HT-29 (cell line): Measurements from ENCODE around the gene FAM221A. TPM values are rescaled to one million over a fixed set of nuclear protein-coding genes. Genes with fewer than 3 reads are reported as not detected.
"Not testable (repeated sequence)": the region's sequence is repeated elsewhere in the genome, so short reads cannot be mapped to it uniquely, and the experiment has no call there.

Experiments used
- DNase-seq: peaks from one replicate; pipeline ENCODE4 v3.0.0-alpha.2; 2015; ENCODE audit warnings: low spot score
- small RNA-seq: library from RNA; depleted of rRNA; stranded (forward); fragments of <200 nt; gene quantifications from one replicate; pipeline ENCODE3, GENCODE V24; 2014
- total RNA-seq: library from RNA; depleted of rRNA; stranded (reverse); fragments of >200 nt; shearing (Covaris generic); gene quantifications from 2 replicates; pipeline ENCODE4 v1.2.3, GENCODE V29; 2014; rRNA removed

The FAM221A gene
- total RNA-seq, 1 experiment from 2014 or later, result 27.7 TPM

DNA sequence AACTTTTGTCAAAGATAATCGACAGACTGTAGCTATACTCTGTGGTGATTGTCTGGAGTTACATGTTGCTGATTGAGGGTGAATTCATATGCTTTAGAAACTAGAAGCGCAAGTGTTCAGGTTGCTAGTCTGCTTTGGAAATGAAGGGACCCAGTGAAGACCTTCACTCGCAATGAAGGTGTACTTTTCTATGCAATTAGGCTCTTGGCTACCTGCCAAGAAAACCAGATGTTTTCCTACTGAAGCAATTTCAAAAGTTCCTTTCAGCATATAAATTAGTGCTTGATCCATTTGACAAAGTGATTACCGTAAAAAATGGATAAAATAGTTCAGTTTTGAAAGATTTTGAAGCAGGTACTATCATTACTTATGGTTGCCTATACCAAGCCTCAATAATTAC is 20.0 kb downstream of the FAM221A start:
- no peak for DNase-seq

- peak; percentile 78 for DNase-seq
Observed at GRCh38 chr7:23709081-23709750, 29.2 kb downstream of the FAM221A start.

- no peak for DNase-seq
Observed at GRCh38 chr7:23710000-23710399, 30.0 kb downstream of the FAM221A start, which contains the start of gene STK31. TSS of gene STK31 (plus strand) at chr7:23710219. CDS start at chr7:23710286, 67 bp downstream.

DNA sequence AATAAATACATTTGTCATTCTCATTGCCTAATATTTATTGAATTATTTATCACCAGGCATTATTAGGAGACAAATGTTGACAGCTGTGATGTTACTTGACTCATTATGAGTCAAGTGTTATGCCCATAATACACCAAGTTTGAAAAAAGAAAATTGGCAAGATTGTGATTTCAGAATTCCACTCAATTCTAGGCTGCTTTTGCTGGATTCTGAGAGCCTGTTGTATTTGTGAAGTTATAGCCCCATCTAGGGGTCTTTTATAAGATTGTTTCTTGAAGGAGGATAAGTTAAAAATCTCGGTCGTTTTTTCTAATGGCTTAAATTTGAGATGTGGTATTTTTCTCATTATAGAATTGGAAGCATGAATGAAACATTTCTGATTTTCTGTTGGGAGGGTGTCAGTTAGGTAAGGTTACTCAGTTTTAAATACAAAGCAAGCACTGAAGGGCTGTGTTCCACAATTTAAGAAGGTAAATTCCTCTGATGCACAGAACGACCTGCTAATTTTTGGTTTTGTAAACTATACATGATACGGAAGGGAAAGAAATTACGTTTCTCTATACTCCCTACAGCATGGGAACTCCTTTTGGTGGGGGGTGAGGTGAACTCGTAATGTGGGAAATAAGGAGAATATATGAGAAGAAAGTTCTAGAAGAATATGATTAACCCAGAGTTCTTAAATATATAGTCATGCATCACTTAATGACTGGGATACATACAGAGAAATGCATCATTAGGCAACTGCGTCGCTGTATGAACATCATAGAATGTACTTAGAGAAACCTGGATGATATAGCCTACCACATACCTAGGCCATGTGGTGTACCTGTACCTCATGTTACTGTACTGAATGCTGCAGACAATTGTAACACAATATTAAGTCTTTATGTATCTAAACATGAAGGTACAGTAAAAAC is 32.6 kb downstream of the FAM221A start:
- DNase-seq, result peak; percentile 68

DNA sequence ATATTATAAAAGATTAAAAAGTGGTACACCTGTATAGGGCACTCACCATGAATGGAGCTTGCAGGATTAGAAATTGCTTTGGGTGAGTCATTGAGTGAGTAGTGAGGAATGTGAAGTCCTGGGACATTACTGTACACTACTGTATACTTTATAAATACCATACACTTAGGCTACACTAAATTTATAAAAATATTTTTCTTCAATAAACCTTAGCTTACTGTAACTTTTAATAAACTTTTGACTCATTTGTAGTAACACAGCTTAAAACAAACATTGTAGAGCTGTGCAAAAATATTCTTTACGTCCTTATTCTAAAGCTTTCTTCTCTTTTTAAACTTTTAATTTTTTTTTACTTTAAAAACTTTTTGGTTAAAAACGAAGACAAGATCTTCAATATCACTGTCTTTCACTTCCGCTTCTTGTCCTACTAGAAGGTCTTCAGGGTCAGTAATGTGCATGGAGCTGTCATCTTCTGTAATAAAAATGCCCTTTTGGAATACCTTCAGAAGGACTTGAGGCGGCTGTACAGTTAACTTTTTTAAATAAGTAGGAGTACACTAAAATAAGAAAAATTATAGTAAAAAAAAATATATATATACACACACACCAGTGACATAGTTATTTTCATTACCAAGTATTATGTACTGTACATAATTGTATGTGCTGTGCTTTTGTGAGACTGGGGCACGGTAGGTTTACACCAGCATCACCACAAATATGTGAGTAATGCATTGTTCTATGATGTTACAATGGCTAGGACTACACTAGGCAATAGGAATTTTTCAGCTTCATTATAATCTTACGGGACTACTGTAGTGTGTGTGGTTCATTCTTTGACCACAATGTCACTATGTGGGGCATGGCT is 33.5 kb downstream of the FAM221A start:
- no peak for DNase-seq

DNA sequence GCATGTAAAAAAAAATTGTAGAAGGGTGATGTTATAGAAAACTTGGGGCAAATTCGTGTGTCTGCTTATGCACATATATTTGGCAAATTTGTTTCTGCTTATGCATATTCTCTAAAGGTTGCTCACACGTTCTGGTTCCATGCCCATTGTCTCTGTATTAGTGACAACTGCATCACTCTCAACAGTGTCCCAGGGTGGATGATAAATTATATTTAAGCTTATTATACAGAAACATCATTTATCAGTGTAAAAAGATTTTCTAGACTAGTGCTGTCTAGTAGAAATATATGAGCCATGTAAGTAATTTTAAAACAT is 34.1 kb downstream of the FAM221A start:
- DNase-seq, result no peak

GRCh38 chr7:23714579-23714978 is 34.6 kb downstream of the FAM221A start:
- DNase-seq, result no peak

DNA sequence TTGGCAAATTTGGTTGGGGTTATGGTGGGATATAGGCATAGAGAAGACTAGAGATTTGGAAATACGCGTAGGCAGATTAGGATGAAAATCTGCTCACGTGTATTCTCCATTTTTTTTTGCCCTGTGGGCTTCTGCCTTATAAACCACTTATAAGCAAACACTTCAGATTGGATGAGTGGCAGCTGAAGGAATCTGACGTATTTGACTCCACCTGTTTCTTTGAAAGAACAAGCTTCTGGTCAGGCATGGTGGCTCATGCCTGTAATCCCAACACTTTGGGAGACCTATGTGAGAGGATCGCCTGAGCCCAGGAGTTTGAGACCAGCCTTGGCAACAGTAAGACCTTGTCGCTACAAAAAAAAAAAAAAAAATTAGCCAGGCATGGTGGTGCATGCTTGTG is 35.1 kb downstream of the FAM221A start:
- DNase-seq, result no peak

DNA sequence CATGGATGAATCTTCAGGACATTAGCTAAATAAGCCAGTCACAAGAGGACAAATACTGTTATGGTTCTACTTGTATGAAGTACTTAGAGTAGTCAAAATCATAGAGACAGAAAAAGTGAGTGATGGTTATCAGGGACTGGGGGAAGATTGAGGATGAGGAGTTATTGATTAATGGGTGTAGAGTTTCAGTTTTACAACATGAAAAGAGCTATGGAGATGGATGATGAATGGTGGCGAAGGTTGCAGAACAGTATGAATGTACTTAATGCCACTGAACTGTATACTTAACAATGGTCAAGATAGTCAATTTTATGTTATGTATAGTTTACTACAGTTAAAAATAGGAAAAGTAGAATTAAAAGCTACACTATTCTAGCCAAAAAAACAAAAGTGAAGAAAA is 37.8 kb downstream of the FAM221A start:
- DNase-seq, result no peak

DNA sequence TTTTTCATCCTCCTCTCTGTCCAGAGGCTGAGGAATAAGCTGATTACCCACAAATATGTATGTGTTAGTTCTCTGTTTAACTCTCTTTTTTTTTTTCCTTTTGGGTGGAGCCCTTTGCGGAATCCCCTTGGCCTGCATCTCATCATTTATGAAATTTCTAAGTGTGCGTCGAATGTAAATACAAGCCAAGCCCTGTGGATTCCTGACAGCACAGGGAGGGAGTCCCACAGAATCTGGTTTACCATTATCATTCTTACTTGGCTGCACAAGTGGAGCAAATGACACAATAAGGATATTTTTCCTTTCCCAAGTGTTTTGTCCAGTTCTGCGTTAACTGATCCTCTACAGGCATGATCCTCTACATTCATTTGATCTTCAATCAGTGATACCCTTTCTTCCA is 41.5 kb downstream of the FAM221A start:
- no peak for DNase-seq

DNA sequence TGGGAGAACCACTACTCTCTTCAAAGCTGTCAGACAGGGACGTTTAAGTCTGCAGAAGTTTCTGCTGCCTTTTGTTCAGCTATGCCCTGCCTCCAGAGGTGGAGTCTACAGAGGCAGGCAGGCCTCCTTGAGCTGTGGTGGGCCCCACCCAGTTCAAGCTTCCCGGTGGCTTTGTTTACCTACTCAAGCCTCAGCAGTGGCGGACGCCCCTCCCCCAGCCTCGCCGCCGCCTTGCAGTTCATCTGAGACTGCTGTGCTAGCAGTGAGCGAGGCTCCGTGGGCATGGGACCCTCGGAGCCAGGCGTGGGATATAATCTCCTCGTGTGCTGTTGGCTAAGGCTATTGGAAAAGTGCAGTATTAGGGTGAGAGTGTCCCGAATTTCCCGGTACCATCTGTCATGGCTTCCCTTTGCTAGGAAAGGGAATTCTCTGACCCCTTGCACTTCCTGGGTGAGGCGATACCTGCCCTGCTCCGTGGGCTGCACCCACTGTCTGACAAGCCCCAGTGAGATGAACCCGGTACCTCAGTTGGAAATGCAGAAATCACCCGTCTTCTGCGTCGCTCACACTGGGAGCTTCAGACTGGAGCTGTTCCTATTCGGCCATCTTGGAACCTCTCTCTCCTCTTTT is 42.7 kb downstream of the FAM221A start:
- peak; percentile 40 for DNase-seq

- not testable (repeated sequence) for DNase-seq
Observed at GRCh38 chr7:23724113-23724512, 44.1 kb downstream of the FAM221A start.

DNA sequence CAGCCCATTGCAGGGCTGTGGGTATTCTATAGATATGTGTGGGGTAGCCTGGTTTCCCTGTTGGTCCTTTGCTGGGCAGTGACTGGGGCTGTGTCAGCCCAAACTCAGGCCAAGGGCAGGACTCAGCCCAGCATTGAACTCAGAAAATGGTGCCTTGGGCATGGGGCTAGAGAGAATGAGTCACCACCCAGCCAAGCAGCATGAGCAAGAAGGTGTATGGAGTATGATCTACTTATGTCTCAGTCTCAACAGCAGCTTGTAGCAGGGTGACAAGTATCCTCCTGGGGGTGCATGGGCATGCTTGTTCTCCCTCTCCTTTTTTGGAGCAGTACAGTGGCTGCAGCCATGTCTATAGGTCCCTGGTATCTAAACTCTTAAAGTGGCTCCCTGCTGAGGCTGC is 62.1 kb downstream of the FAM221A start:
- no peak for DNase-seq

GRCh38 chr7:23743226-23743625 is 63.2 kb downstream of the FAM221A start:
- DNase-seq, result no peak

- no peak for DNase-seq
Observed at GRCh38 chr7:23746629-23747028, 66.6 kb downstream of the FAM221A start.

DNA sequence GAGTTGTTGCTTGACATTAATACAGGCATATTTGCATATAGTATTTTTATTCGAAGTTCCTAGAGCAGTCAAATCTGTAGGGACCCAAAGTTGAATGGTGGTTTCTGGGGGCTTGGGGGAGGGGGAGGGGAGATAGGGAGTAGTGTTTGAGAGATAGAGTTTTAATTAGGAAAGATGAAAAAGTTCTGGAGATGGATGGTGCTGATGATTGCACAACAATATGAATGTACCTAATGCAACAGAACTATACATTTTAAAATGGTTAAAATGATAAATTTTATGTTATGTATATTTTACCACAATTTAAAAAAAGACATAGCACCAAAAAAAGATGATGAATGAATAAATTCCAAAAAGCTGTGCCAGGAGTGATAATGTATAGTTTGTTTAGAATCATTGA is 71.9 kb downstream of the FAM221A start:
- DNase-seq, result no peak

Small RNA genes lying within 50 kb of the gene (small RNA-seq; reads per million reads assigned to genes)
- not detected for gene AC006026.2

Other genes with a start within 250 kb of the FAM221A start
- 30.0 and 44.0 TPM in 2 replicates for gene IGF2BP3, start 209.7 kb upstream of the FAM221A start, total RNA-seq
- 31.0 and 45.1 TPM in 2 replicates for gene TRA2A, start 148.2 kb upstream of the FAM221A start, total RNA-seq
- gene CCDC126, start 82.8 kb upstream of the FAM221A start, total RNA-seq, result 2.4 and 8.7 TPM in 2 replicates
- gene STK31, start 30.0 kb downstream of the FAM221A start, total RNA-seq, result 0.20 and 0.34 TPM in 2 replicates